Neuronal stem cell (in vitro differentiated cells): ENCODE results near the gene PYURF. TPM values are rescaled to one million over a fixed set of nuclear protein-coding genes. Genes with fewer than 3 reads are reported as not detected.

Source experiments
- DNase-seq: peaks from one replicate; pipeline ENCODE4 v3.0.0-alpha.2; 2013; ENCODE audit warnings: low spot score
- H2AFZ ChIP-seq: one replicate; pipeline ENCODE4 v1.6.1; 2013; ENCODE audit warnings: mild to moderate bottlenecking, low read length, inconsistent platforms
- H2AK5ac ChIP-seq: 2 replicates; pipeline ENCODE4 v1.6.1; 2013; ENCODE audit warnings: low read depth, mild to moderate bottlenecking, inconsistent platforms, low read length, moderate library complexity, mixed read lengths
- H2BK120ac ChIP-seq: 2 replicates; pipeline ENCODE4 v1.6.1; 2013; ENCODE audit warnings: low read depth, mild to moderate bottlenecking, inconsistent platforms, low read length, moderate library complexity, mixed read lengths
- H2BK12ac ChIP-seq: one replicate; pipeline ENCODE4 v1.6.1; 2013; ENCODE audit warnings: low read length, inconsistent platforms
- H2BK15ac ChIP-seq: 2 replicates; pipeline ENCODE4 v1.6.1; 2013; ENCODE audit warnings: mild to moderate bottlenecking, low read length, inconsistent platforms, mixed read lengths
- H2BK5ac ChIP-seq: one replicate; pipeline ENCODE4 v1.6.1; 2013; ENCODE audit warnings: inconsistent platforms, mild to moderate bottlenecking, low read length, moderate library complexity
- H3K14ac ChIP-seq: one replicate; pipeline ENCODE4 v1.6.1; 2013; ENCODE audit warnings: low read length, inconsistent platforms
- H3K18ac ChIP-seq: 2 replicates; pipeline ENCODE4 v1.6.1; 2013; ENCODE audit warnings: low read length, inconsistent platforms
- H3K23ac ChIP-seq: 2 replicates; pipeline ENCODE4 v1.6.1; 2013; ENCODE audit warnings: low read depth, mild to moderate bottlenecking, mixed read lengths, low read length, inconsistent platforms; ENCODE audit not compliant: poor library complexity
- H3K27ac ChIP-seq: replicated peaks from 3 replicates; pipeline ENCODE4 v1.5.1; 2013; ENCODE audit warnings: low read length, inconsistent platforms
- H3K27me3 ChIP-seq, 3 experiments: 2 replicates each; pipeline ENCODE4 v1.6.1; 2013; ENCODE audit warnings: low read length in 3 of 3, mild to moderate bottlenecking in 2 of 3, inconsistent platforms in 1 of 3, low read depth in 1 of 3, mixed read lengths in 1 of 3, moderate library complexity in 1 of 3; ENCODE audit not compliant: control insufficient read depth in 3 of 3, insufficient read depth in 3 of 3
- H3K36me3 ChIP-seq, 2 donors: replicated peaks in 1 of 2; 2 replicates each; pipeline ENCODE4 v1.6.1; 2013; ENCODE audit warnings: low read length in 2 of 2; ENCODE audit not compliant: control insufficient read depth in 2 of 2, insufficient read depth in 2 of 2
- H3K4ac ChIP-seq: 2 replicates; pipeline ENCODE4 v1.6.1; 2013; ENCODE audit warnings: inconsistent platforms, mild to moderate bottlenecking, low read length, moderate library complexity
- H3K4me1 ChIP-seq, 2 donors: 1 replicate in 1 of 2; 2 replicates in 1 of 2; pipeline ENCODE4 v1.6.1; 2013; ENCODE audit warnings: low read length in 2 of 2, low read depth in 1 of 2; ENCODE audit not compliant: control insufficient read depth in 2 of 2, insufficient read depth in 1 of 2
- H3K4me2 ChIP-seq: one replicate; pipeline ENCODE4 v1.6.1; 2013; ENCODE audit warnings: mild to moderate bottlenecking, low read length, inconsistent platforms; ENCODE audit not compliant: insufficient read depth, poor library complexity, severe bottlenecking
- H3K4me3 ChIP-seq, 2 donors: 2 replicates each; pipeline ENCODE4 v1.5.1; 2013; ENCODE audit warnings: low read length in 2 of 2, mild to moderate bottlenecking in 2 of 2, inconsistent platforms in 1 of 2, moderate library complexity in 1 of 2
- H3K79me1 ChIP-seq: one replicate; pipeline ENCODE4 v1.6.1; 2013; ENCODE audit warnings: low read depth, mild to moderate bottlenecking, inconsistent platforms, low read length, moderate library complexity
- H3K9ac ChIP-seq: one replicate; pipeline ENCODE4 v1.6.1; 2013; ENCODE audit warnings: mild to moderate bottlenecking, low read depth, low read length, inconsistent platforms; ENCODE audit not compliant: poor library complexity
- H3K9me3 ChIP-seq, 2 donors: replicated peaks in 1 of 2; 2 replicates each; pipeline versions ENCODE3 to v1.6.1; 2013; ENCODE audit warnings: low read length in 2 of 2, mild to moderate bottlenecking in 2 of 2, inconsistent platforms in 1 of 2, low read depth in 1 of 2, mixed read lengths in 1 of 2, moderate library complexity in 1 of 2; ENCODE audit not compliant: control insufficient read depth in 2 of 2, insufficient read depth in 1 of 2
- H4K8ac ChIP-seq: one replicate; pipeline ENCODE4 v1.6.1; 2013; ENCODE audit warnings: low read depth, mild to moderate bottlenecking, inconsistent platforms, low read length, moderate library complexity
- H4K91ac ChIP-seq: one replicate; pipeline ENCODE4 v1.6.1; 2013; ENCODE audit warnings: low read length, low read depth, mild to moderate bottlenecking, inconsistent platforms; ENCODE audit not compliant: poor library complexity
- WGBS, 2 donors: extraction: QIAGEN DNeasy Blood & Tissue Kit; methylation state at CpG; one replicate each; pipeline ENCODE4 v1.1.7; 2013; ENCODE audit warnings: missing lambda C conversion rate in 2 of 2, mixed read lengths in 1 of 2; ENCODE audit not compliant: insufficient read length in 2 of 2, insufficient replicate concordance in 1 of 2; ENCODE audit errors: extremely low coverage in 2 of 2; 5-methylcytosine and 5-hydroxymethylcytosine counted together
- polyA plus RNA-seq, 2 experiments: library from polyadenylated mRNA; stranded (reverse); fragments of 200-250 nt; gene quantifications; one replicate each; pipeline ENCODE4 v1.2.3, GENCODE V29; 2013

The PYURF gene, protein sequence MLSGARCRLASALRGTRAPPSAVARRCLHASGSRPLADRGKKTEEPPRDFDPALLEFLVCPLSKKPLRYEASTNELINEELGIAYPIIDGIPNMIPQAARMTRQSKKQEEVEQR
- polyA plus RNA-seq (2013, experiment 1 of 2): 81.0 TPM
- 82.5 TPM for polyA plus RNA-seq (2013, experiment 2 of 2)

DNA sequence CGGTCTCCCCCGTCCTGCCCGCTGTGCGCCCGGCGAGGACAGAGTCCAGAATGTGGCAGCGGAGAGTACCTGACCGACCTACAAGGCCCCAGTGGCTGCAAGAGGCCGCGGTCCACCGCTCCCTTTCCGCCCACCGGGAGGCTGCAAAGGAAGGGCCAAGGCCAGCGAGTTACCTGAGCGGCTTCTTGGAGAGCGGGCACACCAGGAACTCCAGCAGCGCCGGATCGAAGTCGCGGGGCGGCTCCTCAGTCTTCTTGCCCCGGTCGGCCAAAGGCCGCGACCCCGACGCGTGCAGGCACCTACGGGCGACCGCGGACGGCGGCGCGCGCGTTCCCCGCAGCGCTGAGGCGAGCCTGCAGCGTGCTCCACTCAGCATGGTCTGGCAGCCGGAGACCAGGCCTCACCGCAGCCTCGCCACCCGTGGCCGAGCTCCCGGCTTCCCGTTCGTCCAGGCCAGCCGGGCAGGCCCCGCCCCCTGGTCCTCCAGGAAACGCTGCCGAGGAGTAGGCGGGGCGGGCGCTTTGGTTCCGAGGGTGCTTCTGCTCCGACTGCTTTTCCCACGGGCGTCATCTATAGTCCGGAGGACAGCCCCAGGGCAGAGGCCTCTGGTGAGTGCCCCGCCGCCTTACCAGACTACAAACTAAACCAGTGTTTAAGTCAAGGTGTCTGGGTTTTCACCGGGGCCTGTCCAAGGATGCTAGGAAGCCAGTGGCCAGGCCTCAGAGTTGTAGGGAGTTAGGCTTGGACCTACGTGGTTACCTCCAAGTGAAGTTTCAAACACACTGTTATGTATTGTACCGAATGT lies at the start of gene PYURF:
TSS of gene PYURF (minus strand) at position 452 of the 805 bp plus-strand sequence. CDS start at position 376, 76 bp downstream.
- Histone ChIP-seq H2AFZ (peak within 1 kb of the TSS; percentile 95), H2BK12ac (peak within 1 kb of the TSS; percentile 10), H4K8ac (peak within 1 kb of the TSS; percentile 96), H3K18ac (peak within 1 kb of the TSS; percentile 97), H2BK5ac (no peak within 1 kb of the TSS), H3K79me1 (peaks cover 6% of the 10 kb centered on the region), H3K36me3 (peaks cover 4 to 24% of the 10 kb centered on the region in 2 donors), H3K4me1 (peaks cover 2 to 6% of the 10 kb centered on the region in 2 donors), H3K4me3 (peak within 1 kb of the TSS; percentile 82 to 96), H3K4ac (no peak within 1 kb of the TSS), H4K91ac (no peak within 1 kb of the TSS), H3K23ac (peak within 1 kb of the TSS; percentile 96), H3K4me2 (peak within 1 kb of the TSS; percentile 77), H2AK5ac (peak within 1 kb of the TSS; percentile 88), H2BK15ac (no peak within 1 kb of the TSS), H3K27ac (peak within 1 kb of the TSS; percentile 61), H3K9me3 (no peaks in the 10 kb centered on the region), H3K14ac (peak within 1 kb of the TSS; percentile 89), H3K27me3 (no peaks in the 10 kb centered on the region), H2BK120ac (no peak within 1 kb of the TSS), H3K9ac (peak within 1 kb of the TSS; percentile 99)
- no CpG with 5 or more reads among the region's 68 CpGs for WGBS, 2 donors
- DNase-seq: peak; percentile 83

DNA sequence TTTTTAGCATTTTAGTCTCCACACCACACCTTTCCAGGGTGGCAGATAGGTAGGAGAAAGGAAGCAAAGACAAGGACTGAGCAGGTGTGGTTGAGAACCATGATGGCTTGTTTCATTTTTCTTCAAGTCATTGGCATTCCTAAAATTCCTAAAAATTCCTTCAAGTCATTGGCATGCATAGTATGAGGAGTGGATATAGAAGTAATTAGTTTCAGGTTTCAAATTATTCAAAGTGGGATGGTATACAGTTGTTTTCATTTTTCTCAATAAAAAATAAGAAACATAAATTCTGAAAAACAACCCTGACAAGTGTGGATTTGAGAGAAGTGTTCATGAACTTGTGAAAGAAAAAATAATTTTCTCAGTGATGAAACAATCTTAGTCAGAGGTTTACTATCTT lies 46.4 kb upstream of the PYURF start:
- H4K91ac ChIP-seq: no peak overlapping the region
- H3K9ac ChIP-seq: no peak overlapping the region
- no peak overlapping the region for H3K4ac ChIP-seq
- H3K14ac ChIP-seq: no peak overlapping the region
- no peak overlapping the region for H3K27ac ChIP-seq
- no peak overlapping the region for H3K18ac ChIP-seq
- H3K23ac ChIP-seq: no peak overlapping the region
- no peak overlapping the region for H3K4me2 ChIP-seq
- no peak overlapping the region for H2AFZ ChIP-seq
- H3K36me3 ChIP-seq: no peaks in the 10 kb centered on the region
- no peak overlapping the region for H2BK15ac ChIP-seq
- H3K4me1 ChIP-seq: no peaks in the 10 kb centered on the region
- H3K4me3 ChIP-seq: no peak overlapping the region
- no peak overlapping the region for H2BK5ac ChIP-seq
- no peaks in the 10 kb centered on the region for H3K9me3 ChIP-seq
- no peak for DNase-seq
- H2AK5ac ChIP-seq: no peak overlapping the region
- H2BK120ac ChIP-seq: no peak overlapping the region
- no peak overlapping the region for H2BK12ac ChIP-seq
- H4K8ac ChIP-seq: no peak overlapping the region
- H3K27me3 ChIP-seq: peaks cover 0 to 7% (median 0%) of the 10 kb centered on the region in 3 experiments
- H3K79me1 ChIP-seq: no peaks in the 10 kb centered on the region

DNA sequence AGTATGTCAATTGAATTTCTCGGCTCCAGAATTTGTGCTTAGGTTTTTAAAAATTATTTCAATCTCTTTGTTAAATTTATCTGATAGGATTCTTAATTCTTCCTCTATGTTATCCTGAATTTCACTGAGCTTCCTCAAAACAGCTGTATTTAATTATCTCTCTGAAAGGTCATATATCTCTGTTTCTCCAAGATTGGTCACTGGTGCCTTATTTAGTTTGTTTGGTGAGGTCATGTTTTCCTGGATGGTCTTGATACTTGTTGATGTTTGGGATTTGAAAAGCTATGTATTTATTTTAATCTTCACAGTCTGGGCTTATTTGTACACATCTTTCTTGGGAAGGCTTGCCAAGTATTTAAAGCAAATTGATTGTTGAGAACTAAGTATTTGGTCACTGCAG lies 44.0 kb upstream of the PYURF start:
- no peak overlapping the region for H3K14ac ChIP-seq
- H2BK12ac ChIP-seq: no peak overlapping the region
- no peak overlapping the region for H3K23ac ChIP-seq
- H3K27me3 ChIP-seq: peaks cover 0 to 7% (median 0%) of the 10 kb centered on the region in 3 experiments
- H3K4ac ChIP-seq: no peak overlapping the region
- no peak overlapping the region for H2BK15ac ChIP-seq
- H2AFZ ChIP-seq: no peak overlapping the region
- H3K18ac ChIP-seq: no peak overlapping the region
- no peak for DNase-seq
- H3K4me1 ChIP-seq: no peaks in the 10 kb centered on the region
- H3K36me3 ChIP-seq: no peaks in the 10 kb centered on the region
- H3K4me2 ChIP-seq: no peak overlapping the region
- WGBS, 2 donors: no CpG with 5 or more reads among the region's 1 CpG
- no peak overlapping the region for H2AK5ac ChIP-seq
- H3K27ac ChIP-seq: no peak overlapping the region
- H3K4me3 ChIP-seq: no peak overlapping the region
- H3K79me1 ChIP-seq: no peaks in the 10 kb centered on the region
- no peaks in the 10 kb centered on the region for H3K9me3 ChIP-seq
- no peak overlapping the region for H3K9ac ChIP-seq
- H4K8ac ChIP-seq: no peak overlapping the region
- H4K91ac ChIP-seq: no peak overlapping the region
- H2BK120ac ChIP-seq: no peak overlapping the region
- H2BK5ac ChIP-seq: no peak overlapping the region

DNA sequence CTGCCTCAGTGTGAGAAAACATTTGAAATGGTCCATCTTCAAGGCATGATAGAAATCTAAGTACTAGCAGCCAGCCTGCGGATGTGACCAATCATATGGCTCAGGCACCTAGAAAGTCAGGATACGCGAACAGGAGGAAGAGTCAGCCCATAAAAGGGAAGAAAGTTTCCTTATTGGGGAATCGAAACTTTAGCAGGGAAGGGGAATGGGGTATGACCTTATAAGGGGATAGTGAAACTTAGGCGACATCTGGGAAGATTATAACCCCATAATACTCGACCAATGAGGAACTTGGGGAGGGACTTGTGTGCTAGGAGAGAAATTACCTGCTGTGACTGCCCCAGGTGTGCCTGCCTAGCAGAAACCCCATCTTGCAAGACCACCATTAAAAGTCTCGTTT lies 26.2 kb upstream of the PYURF start:
- H2BK5ac ChIP-seq: no peak overlapping the region
- no peak overlapping the region for H3K9ac ChIP-seq
- H4K91ac ChIP-seq: no peak overlapping the region
- no peaks in the 10 kb centered on the region for H3K27me3 ChIP-seq
- no peak overlapping the region for H2AK5ac ChIP-seq
- WGBS, 2 donors: no CpG with 5 or more reads among the region's 7 CpGs
- no peaks in the 10 kb centered on the region for H3K9me3 ChIP-seq
- no peak overlapping the region for H3K4me3 ChIP-seq
- no peaks in the 10 kb centered on the region for H3K79me1 ChIP-seq
- H3K4me2 ChIP-seq: no peak overlapping the region
- no peaks in the 10 kb centered on the region for H3K36me3 ChIP-seq
- H2BK120ac ChIP-seq: no peak overlapping the region
- H3K27ac ChIP-seq: no peak overlapping the region
- H3K14ac ChIP-seq: no peak overlapping the region
- H2BK15ac ChIP-seq: no peak overlapping the region
- H4K8ac ChIP-seq: no peak overlapping the region
- H3K4ac ChIP-seq: no peak overlapping the region
- no peak overlapping the region for H2AFZ ChIP-seq
- no peak for DNase-seq
- H3K18ac ChIP-seq: no peak overlapping the region
- no peaks in the 10 kb centered on the region for H3K4me1 ChIP-seq
- no peak overlapping the region for H2BK12ac ChIP-seq
- no peak overlapping the region for H3K23ac ChIP-seq
